HepG2 (cell line): Measurements from ENCODE around the gene ANG. TPM values are rescaled to one million over a fixed set of nuclear protein-coding genes. Genes with fewer than 3 reads are reported as not detected.
A peak's percentile ranks its signal among the peaks of the same experiment; 100 is the strongest.

Experiments used
- AKAP8 ChIP-seq: sonication (generic); formaldehyde crosslinking; IDR thresholded peaks from 2 replicates; pipeline ENCODE4 v1.5.1; 2020; ENCODE audit warnings: mild to moderate bottlenecking, missing genetic modification reagents
- BORCS8-MEF2B ChIP-seq: sonication (generic); formaldehyde crosslinking; IDR thresholded peaks from 2 replicates; pipeline ENCODE4 v1.8.0; 2022; ENCODE audit warnings: mild to moderate bottlenecking, missing genetic modification reagents
- BRF2 ChIP-seq: sonication (generic); formaldehyde crosslinking; IDR thresholded peaks from 2 replicates; pipeline ENCODE4 v1.8.1; 2022; ENCODE audit warnings: mild to moderate bottlenecking, missing genetic modification reagents
- CBX2 ChIP-seq, 2 experiments: fragments of 200-600 bp in 1 of 2; sonication (generic); formaldehyde crosslinking in 1 of 2; IDR thresholded peaks; 2 replicates each; pipeline versions ENCODE4 v1.7.0 to v1.8.1; 2018 to 2022; ENCODE audit warnings: low read depth in 2 of 2, low read length in 1 of 2, mild to moderate bottlenecking in 1 of 2, missing genetic modification reagents in 1 of 2
- CCAR2 ChIP-seq: fragments of 200-400 bp; formaldehyde crosslinking; optimal IDR thresholded peaks from 2 replicates; pipeline ENCODE3; 2018; ENCODE audit warnings: low read depth, mild to moderate bottlenecking, low read length, moderate library complexity
- CCDC6 ChIP-seq: sonication (generic); formaldehyde crosslinking; IDR thresholded peaks from 2 replicates; pipeline ENCODE4 v1.8.1; 2022; ENCODE audit warnings: mild to moderate bottlenecking, missing genetic modification reagents, moderate library complexity
- DR1 ChIP-seq: sonication (generic); formaldehyde crosslinking; IDR thresholded peaks from 2 replicates; pipeline ENCODE4 v1.8.0; 2021; ENCODE audit warnings: mild to moderate bottlenecking, missing genetic modification reagents, inconsistent platforms
- FOXK2 ChIP-seq: fragments of 450-650 bp; IDR thresholded peaks from 2 replicates; pipeline ENCODE4 v1.6.1; 2016
- PRDM15 ChIP-seq: sonication (generic); formaldehyde crosslinking; IDR thresholded peaks from 2 replicates; pipeline ENCODE4 v1.4.0; 2020; ENCODE audit warnings: missing genetic modification reagents
- RAD51 ChIP-seq: fragments of 450-650 bp; IDR thresholded peaks from 2 replicates; pipeline ENCODE4 v1.6.1; 2016; ENCODE audit warnings: borderline replicate concordance
- SIX1 ChIP-seq: sonication (generic); formaldehyde crosslinking; IDR thresholded peaks from 2 replicates; pipeline ENCODE4 v1.4.0; 2020; ENCODE audit warnings: missing genetic modification reagents, borderline replicate concordance
- SP1 ChIP-seq, 2 experiments: fragments of 450-650 bp in 1 of 2; sonication (generic) in 1 of 2; formaldehyde crosslinking in 1 of 2; IDR thresholded peaks; 2 replicates each; pipeline versions ENCODE4 v1.4.0 to v1.6.1; 2016 to 2020; ENCODE audit warnings: missing genetic modification reagents in 1 of 2
- ZBTB25 ChIP-seq: IDR thresholded peaks from 2 replicates; pipeline ENCODE4 v1.6.1; 2018; ENCODE audit warnings: missing genetic modification reagents
- ZNF205 ChIP-seq: IDR thresholded peaks from 2 replicates; pipeline ENCODE4 v1.6.1; 2018; ENCODE audit warnings: missing biosample characterization, missing genetic modification reagents
- ZNF44 ChIP-seq: sonication (generic); formaldehyde crosslinking; IDR thresholded peaks from 2 replicates; pipeline ENCODE4 v1.5.1; 2020; ENCODE audit warnings: mild to moderate bottlenecking, missing genetic modification reagents
- ZNF614 ChIP-seq: IDR thresholded peaks from 2 replicates; pipeline ENCODE4 v1.6.1; 2018; ENCODE audit warnings: missing biosample characterization, missing genetic modification reagents, inconsistent platforms, borderline replicate concordance
- ZNF670 ChIP-seq: sonication (generic); formaldehyde crosslinking; IDR thresholded peaks from 2 replicates; pipeline ENCODE4 v1.8.0; 2022; ENCODE audit warnings: mild to moderate bottlenecking, missing genetic modification reagents, borderline replicate concordance
- ZNF720 ChIP-seq: sonication (generic); formaldehyde crosslinking; IDR thresholded peaks from 2 replicates; pipeline ENCODE4 v1.4.0; 2020; ENCODE audit warnings: missing genetic modification reagents
- ZNF777 ChIP-seq: sonication (generic); formaldehyde crosslinking; IDR thresholded peaks from 2 replicates; pipeline ENCODE4 v1.4.0; 2020; ENCODE audit warnings: missing genetic modification reagents
- ZSCAN21 ChIP-seq: sonication (generic); formaldehyde crosslinking; IDR thresholded peaks from 2 replicates; pipeline ENCODE4 v1.8.0; 2022; ENCODE audit warnings: mild to moderate bottlenecking, missing genetic modification reagents, moderate library complexity, borderline replicate concordance
- polyA plus RNA-seq, 8 experiments: library from polyadenylated mRNA; depleted of rRNA in 3 of 8; stranded (reverse) in 7 of 8; unstranded in 1 of 8; fragments of >200 nt; fragmentation: Illumina TruSeq in 4 of 8; extraction: Trizol in 4 of 8; gene quantifications; 2 replicates each; pipeline versions ENCODE4 v1.2.1 to v1.2.3, GENCODE V29; 2011 to 2016; ENCODE audit warnings: low read depth in 4 of 8, missing spikeins in 1 of 8, mixed read lengths in 1 of 8; ENCODE audit not compliant: insufficient read depth in 1 of 8
- total RNA-seq, 5 experiments: library from RNA; depleted of rRNA; stranded (reverse); fragments of >200 nt; fragmentation: Illumina TruSeq; extraction: Trizol; gene quantifications; 2 replicates each; pipeline ENCODE4 v1.2.3, GENCODE V29; 2016; ENCODE audit warnings: low read depth in 1 of 5
- TF ChIP-seq, protein P1 (sequence below): sonication (generic); formaldehyde crosslinking; conservative IDR thresholded peaks from 2 replicates; pipeline ENCODE4 v1.4.0; 2020; ENCODE audit warnings: missing genetic modification reagents

ANG gene
- total and polyA plus RNA-seq, 2 of the 13 experiments (the other 11 are each of a cell fraction or from before 2014, with no cell fraction given): 83.6 to 401 TPM

GRCh38 chr14:20681348-20682126, 7.0 kb upstream of the ANG start (continued):
- TF ChIP-seq CBX2 (IDR thresholded peaks at IDR 0.05; ENCODE audit: low read depth, low read length): no peak
- no peak for TF ChIP-seq CBX2 (CRISPR knock-in tag; IDR thresholded peaks at IDR 0.05; ENCODE audit: low read depth)
- TF ChIP-seq SIX1 (CRISPR knock-in tag): peak; percentile 55; the same call in 1 of the 2 replicates
- TF ChIP-seq CCDC6 (CRISPR knock-in tag): 0 out of 2 replicates have a peak, but pooled peaks have one; percentile 73
- TF ChIP-seq BRF2 (CRISPR knock-in tag): no peak; the same call in 1 of the 2 replicates
- no peak; the same call in 1 of the 2 replicates for TF ChIP-seq ZNF205 (CRISPR knock-in tag)
- peak; percentile 21; the same call in 1 of the 2 replicates for TF ChIP-seq ZNF44 (CRISPR knock-in tag)
- TF ChIP-seq, protein P1, sequence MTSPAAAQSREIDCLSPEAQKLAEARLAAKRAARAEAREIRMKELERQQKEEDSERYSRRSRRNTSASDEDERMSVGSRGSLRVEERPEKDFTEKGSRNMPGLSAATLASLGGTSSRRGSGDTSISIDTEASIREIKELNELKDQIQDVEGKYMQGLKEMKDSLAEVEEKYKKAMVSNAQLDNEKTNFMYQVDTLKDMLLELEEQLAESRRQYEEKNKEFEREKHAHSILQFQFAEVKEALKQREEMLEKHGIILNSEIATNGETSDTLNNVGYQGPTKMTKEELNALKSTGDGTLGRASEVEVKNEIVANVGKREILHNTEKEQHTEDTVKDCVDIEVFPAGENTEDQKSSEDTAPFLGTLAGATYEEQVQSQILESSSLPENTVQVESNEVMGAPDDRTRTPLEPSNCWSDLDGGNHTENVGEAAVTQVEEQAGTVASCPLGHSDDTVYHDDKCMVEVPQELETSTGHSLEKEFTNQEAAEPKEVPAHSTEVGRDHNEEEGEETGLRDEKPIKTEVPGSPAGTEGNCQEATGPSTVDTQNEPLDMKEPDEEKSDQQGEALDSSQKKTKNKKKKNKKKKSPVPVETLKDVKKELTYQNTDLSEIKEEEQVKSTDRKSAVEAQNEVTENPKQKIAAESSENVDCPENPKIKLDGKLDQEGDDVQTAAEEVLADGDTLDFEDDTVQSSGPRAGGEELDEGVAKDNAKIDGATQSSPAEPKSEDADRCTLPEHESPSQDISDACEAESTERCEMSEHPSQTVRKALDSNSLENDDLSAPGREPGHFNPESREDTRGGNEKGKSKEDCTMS (CRISPR knock-in tag): 0 out of 2 replicates have a peak, but pooled peaks have one; percentile 4
- peak; percentile 98 for TF ChIP-seq PRDM15
- no peak for TF ChIP-seq ZNF614 (CRISPR knock-in tag)
- no peak for TF ChIP-seq BORCS8-MEF2B (CRISPR knock-in tag)
- no peak for TF ChIP-seq RAD51
- no peak; the same call in none of the 2 replicates for TF ChIP-seq ZBTB25
- no peak for TF ChIP-seq FOXK2
- no peak for TF ChIP-seq AKAP8
- no peak for TF ChIP-seq CCAR2
- no peak for TF ChIP-seq SP1 (IDR thresholded peaks at IDR 0.05)
- peak; percentile 33; the same call in 1 of the 2 replicates for TF ChIP-seq SP1 (CRISPR knock-in tag; IDR thresholded peaks at IDR 0.05)
- TF ChIP-seq DR1: no peak
- TF ChIP-seq ZNF720 (CRISPR knock-in tag): no peak
- TF ChIP-seq ZNF777 (CRISPR knock-in tag): peak; percentile 18; the same call in 1 of the 2 replicates
- peak; percentile 7; the same call in 1 of the 2 replicates for TF ChIP-seq ZSCAN21
- TF ChIP-seq ZNF670 (CRISPR knock-in tag): no peak
